Body of pancreas (tissue), 4 donors: ENCODE measurements around the gene GUCA1A. TPM values are rescaled to one million over a fixed set of nuclear protein-coding genes. Genes with fewer than 3 reads are reported as not detected.

Experiments used
- ATAC-seq: fragments of 150-250 bp; one replicate; pipeline ENCODE4 v1.9.1; 2016
- DNase-seq, 4 donors: peaks; one replicate each; pipeline ENCODE4 v3.0.0-alpha.2; 2019
- H3K27ac ChIP-seq, 4 donors: fragments of 200-600 bp; sonication (generic); 1 replicate in 3 of 4; 2 replicates in 1 of 4; pipeline versions ENCODE4 v1.5.1 to v1.6.1; 2016 to 2019; ENCODE audit warnings: mild to moderate bottlenecking in 1 of 4, mixed read lengths in 1 of 4, moderate library complexity in 1 of 4
- H3K27me3 ChIP-seq, 2 donors: fragments of 200-600 bp; sonication (generic); one replicate each; pipeline ENCODE4 v1.6.0; 2016; ENCODE audit warnings: mild to moderate bottlenecking in 1 of 2
- H3K36me3 ChIP-seq, 2 donors: fragments of 200-600 bp; sonication (generic); replicated peaks in 1 of 2; 2 replicates each; pipeline ENCODE4 v1.5.1; 2016; ENCODE audit warnings: low read depth in 2 of 2; ENCODE audit not compliant: insufficient read depth in 1 of 2
- H3K4me1 ChIP-seq: fragments of 200-600 bp; sonication (generic); one replicate; pipeline ENCODE4 v1.6.0; 2016
- H3K4me3 ChIP-seq, 2 donors: fragments of 200-600 bp; sonication (generic); 1 replicate in 1 of 2; 2 replicates in 1 of 2; pipeline ENCODE4 v1.5.1; 2016 to 2019
- H3K9me3 ChIP-seq, 3 donors: fragments of 200-600 bp; sonication (generic); 1 replicate in 2 of 3; 2 replicates in 1 of 3; pipeline ENCODE4 v1.5.1; 2016
- CTCF ChIP-seq, 7 experiments: fragments of 450-650 bp in 4 of 7; fragments of 200-600 bp in 3 of 7; sonication (generic) in 3 of 7; IDR thresholded peaks; one replicate each; pipeline ENCODE4 v1.5.1; 2016 to 2019; ENCODE audit warnings: antibody characterized with exemption in 7 of 7
- POLR2A ChIP-seq, 3 donors: fragments of 450-650 bp; IDR thresholded peaks; one replicate each; pipeline ENCODE4 v1.6.1; 2016; ENCODE audit warnings: antibody characterized with exemption in 3 of 3, mild to moderate bottlenecking in 2 of 3
- WGBS, 2 donors: methylation state at CpG; one replicate each; pipeline ENCODE4 v1.1.5; 2017; 5-methylcytosine and 5-hydroxymethylcytosine counted together
- intact Hi-C: fragments of 100-400 bp; cut with DNase I; formaldehyde crosslinking; loops from one replicate; pipeline ENCODE4 v1.15.1; 2023
- total RNA-seq, 2 donors: library from RNA; depleted of rRNA; stranded (reverse); fragments of >200 nt; gene quantifications; one replicate each; pipeline ENCODE4 v1.1.0, GENCODE V29; 2016

The GUCA1A gene
- total RNA-seq, 2 donors from 2014 or later: not detected

DNA sequence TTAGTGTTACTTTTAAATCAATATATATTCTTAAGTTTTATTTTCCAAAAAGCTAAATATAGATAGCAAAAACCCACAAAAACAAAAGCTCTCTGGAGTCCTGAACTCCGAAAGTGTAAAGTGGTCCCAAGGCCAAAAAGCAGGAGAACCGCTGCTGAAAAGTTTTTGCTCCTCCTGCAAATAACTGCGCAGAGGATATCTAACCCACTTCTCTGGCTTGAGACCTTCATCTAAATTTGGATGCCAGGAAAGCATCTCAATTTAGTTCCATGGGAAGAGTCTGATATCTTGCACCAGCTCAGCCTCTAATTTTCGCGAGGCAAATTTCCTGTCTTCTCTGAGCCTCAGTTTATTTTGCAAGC is 44.0 kb downstream of the GUCA1A start:
- Histone ChIP-seq H3K4me1 (peaks cover 25% of the 10 kb centered on the region), H3K4me3 (peak overlapping the region; percentile 37 to 73), H3K36me3 (peaks cover 0 to 12% of the 10 kb centered on the region in 2 donors), H3K9me3 (no peaks in the 10 kb centered on the region), H3K27me3 (no peaks in the 10 kb centered on the region), H3K27ac (peak overlapping the region in 3 of 4 donors; percentile 53 to 75 (median 72))
- ATAC-seq: no peak
- no peak for DNase-seq
- intact Hi-C loops: no loop called here
- WGBS, 2 donors: 3% methylated on average over 5 of the region's 5 CpGs
- TF ChIP-seq CTCF (IDR thresholded peaks at IDR 0.05) (no peak), POLR2A (IDR thresholded peaks at IDR 0.05) (no peak)

DNA sequence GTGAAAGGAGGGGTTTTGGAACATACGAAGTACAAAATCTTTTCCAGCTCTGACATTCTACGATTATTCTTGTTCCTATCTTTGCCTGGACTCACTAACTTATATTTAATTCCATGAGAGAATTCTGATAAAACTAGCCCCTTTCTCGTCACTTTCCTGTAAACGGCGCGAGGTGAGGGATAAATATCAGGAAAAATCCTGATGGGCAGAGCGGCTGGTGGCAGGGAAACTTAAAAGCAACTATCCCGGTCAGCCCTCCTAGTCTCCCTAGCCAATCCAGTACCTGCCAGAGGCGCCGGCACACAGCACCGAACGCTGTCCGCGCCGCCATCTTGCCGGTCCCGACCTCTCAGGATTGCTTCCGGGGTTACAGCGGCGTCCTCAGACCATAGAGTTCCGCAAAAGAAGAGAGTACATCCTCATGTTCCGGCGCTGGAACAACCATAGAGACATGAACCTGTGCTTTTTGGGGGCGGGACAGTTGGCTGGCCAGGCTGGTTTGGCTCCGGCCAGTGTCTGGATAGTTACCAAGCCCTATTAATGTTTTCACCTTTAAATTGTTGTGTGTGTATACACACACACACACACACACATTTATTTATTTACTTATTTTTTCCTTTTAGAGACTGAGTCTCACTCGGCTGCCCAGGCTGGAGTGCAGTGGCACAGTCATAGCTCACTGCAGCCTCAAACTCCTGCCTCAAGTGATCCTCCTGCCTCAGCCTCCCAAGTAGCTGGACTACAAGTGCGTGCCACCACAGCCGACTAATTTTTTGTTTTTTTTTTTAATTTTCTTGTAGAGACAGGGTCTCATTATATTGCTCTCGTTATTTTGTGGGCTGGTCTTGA is 44.6 kb downstream of the GUCA1A start, which contains the start of gene MRPS10:
TSS of gene MRPS10 (minus strand) at position 343 of the 849 bp plus-strand sequence. CDS start at position 331, 12 bp downstream.
- Histone ChIP-seq H3K4me1 (peaks cover 25% of the 10 kb centered on the region), H3K27me3 (no peaks in the 10 kb centered on the region), H3K9me3 (no peaks in the 10 kb centered on the region), H3K27ac (peak within 1 kb of the TSS in 3 of 4 donors; percentile 53 to 75 (median 72)), H3K4me3 (peak within 1 kb of the TSS; percentile 37 to 73), H3K36me3 (peaks cover 0 to 9% of the 10 kb centered on the region in 2 donors)
- intact Hi-C loops: no loop called here
- DNase-seq (peak; percentile 92 to 96 (median 94)), ATAC-seq (peak; percentile 99)
- WGBS, 2 donors: 6 to 9% methylated on average over 23 to 29 of the region's 29 CpGs
- TF ChIP-seq POLR2A (IDR thresholded peaks at IDR 0.05): peak; percentile 48 to 91 (median 89)
- no peak for TF ChIP-seq CTCF (IDR thresholded peaks at IDR 0.05)

GRCh38 chr6:42220807-42221206 is 47.6 kb downstream of the GUCA1A start:
- intact Hi-C loops: no loop called here
- H3K36me3 ChIP-seq: no peaks in the 10 kb centered on the region
- TF ChIP-seq POLR2A (IDR thresholded peaks at IDR 0.05): no peak
- no peak for TF ChIP-seq CTCF (IDR thresholded peaks at IDR 0.05)
- 61 to 65% methylated on average over 6 of the region's 6 CpGs for WGBS, 2 donors
- DNase-seq (no peak), ATAC-seq (no peak)
- no peak overlapping the region for H3K4me3 ChIP-seq
- H3K27me3 ChIP-seq: no peaks in the 10 kb centered on the region
- H3K4me1 ChIP-seq: peaks cover 14% of the 10 kb centered on the region
- H3K27ac ChIP-seq: no peak overlapping the region
- no peaks in the 10 kb centered on the region for H3K9me3 ChIP-seq

DNA sequence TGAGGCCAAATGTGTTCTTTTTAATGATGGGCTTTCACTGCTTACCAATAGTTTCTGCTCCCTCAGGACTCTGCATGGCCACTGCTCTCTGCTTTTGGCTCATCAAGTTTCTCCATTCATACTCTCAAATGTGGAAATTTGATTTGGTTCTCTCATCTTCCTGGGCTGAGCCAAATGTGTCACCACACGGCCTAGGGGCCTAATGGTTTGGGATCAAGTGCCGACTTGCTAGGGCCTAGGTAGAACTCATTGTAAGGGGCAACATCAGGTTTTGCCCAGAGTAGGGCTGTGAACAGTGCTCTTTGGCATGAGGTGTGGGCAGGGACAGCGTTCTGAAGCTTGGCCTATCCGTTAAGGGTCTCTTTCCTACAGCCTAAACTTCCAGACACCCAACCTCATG is 48.4 kb downstream of the GUCA1A start:
- TF ChIP-seq POLR2A (IDR thresholded peaks at IDR 0.05) (no peak), CTCF (IDR thresholded peaks at IDR 0.05) (no peak)
- no peaks in the 10 kb centered on the region for H3K36me3 ChIP-seq
- H3K27ac ChIP-seq: no peak overlapping the region
- WGBS, 2 donors: 58 to 64% methylated on average over 4 of the region's 4 CpGs
- intact Hi-C loops: no loop called here
- H3K9me3 ChIP-seq: no peaks in the 10 kb centered on the region
- H3K4me1 ChIP-seq: peaks cover 14% of the 10 kb centered on the region
- DNase-seq: no peak
- ATAC-seq: no peak
- no peaks in the 10 kb centered on the region for H3K27me3 ChIP-seq
- H3K4me3 ChIP-seq: no peak overlapping the region
